Panc1 (cell line): ENCODE results near the gene ZFYVE21. TPM values are rescaled to one million over a fixed set of nuclear protein-coding genes. Genes with fewer than 3 reads are reported as not detected.

Experiments
- ATAC-seq: fragments of 200-7000 bp; cut with Tn5 transposase; 2 replicates; pipeline ENCODE4 v1.9.1; 2020; ENCODE audit warnings: mild to moderate bottlenecking, moderate library complexity
- BruUV-seq: library from RNA; stranded (reverse); fragments of 400-500 nt; replicated peaks from 2 replicates; lab custom pipeline; 2021; lab: Mats Ljungman, UMichigan
- CTCF ChIA-PET: fragments of 300-600 bp; sonication (Branson Sonifier 250); formaldehyde crosslinking; loops from one replicate; lab custom pipeline; 2022; ENCODE audit warnings: antibody characterized with exemption; lab: Charles Lee
- POLR2A ChIA-PET: fragments of 300-600 bp; sonication (Branson Sonifier 250); formaldehyde crosslinking; loops from one replicate; lab custom pipeline; 2022; ENCODE audit warnings: antibody characterized with exemption; lab: Charles Lee
- DNase-seq: peaks from one replicate; pipeline ENCODE4 v3.0.0-alpha.2; 2010; ENCODE audit warnings: low read depth, low spot score
- H3K27ac ChIP-seq: 2 replicates; pipeline ENCODE4 v1.5.1; 2011; ENCODE audit warnings: mild to moderate bottlenecking, low read length, inconsistent platforms
- H3K27me3 ChIP-seq: fragments of 200-500 bp; sonication (Bioruptor generic); 2 replicates; pipeline ENCODE4 v1.6.0; 2014; ENCODE audit warnings: low read length, inconsistent platforms; ENCODE audit not compliant: control insufficient read depth, insufficient read depth
- H3K36me3 ChIP-seq: fragments of 200-500 bp; sonication (Bioruptor generic); 2 replicates; pipeline ENCODE4 v1.5.1; 2014; ENCODE audit warnings: inconsistent platforms, mild to moderate bottlenecking, low read length, moderate library complexity; ENCODE audit not compliant: control insufficient read depth, insufficient read depth
- H3K4me1 ChIP-seq: 2 replicates; pipeline ENCODE4 v1.5.1; 2011; ENCODE audit warnings: inconsistent platforms, mild to moderate bottlenecking, low read length, moderate library complexity; ENCODE audit not compliant: control insufficient read depth, insufficient read depth
- H3K4me3 ChIP-seq, 2 experiments: 2 replicates each; pipeline ENCODE4 v1.5.1; 2011 to 2012; ENCODE audit warnings: low read depth in 2 of 2, low read length in 2 of 2, mild to moderate bottlenecking in 2 of 2, inconsistent platforms in 1 of 2, moderate library complexity in 1 of 2
- H3K9me3 ChIP-seq: fragments of 200-500 bp; sonication (Bioruptor generic); 2 replicates; pipeline ENCODE4 v1.5.1; 2014; ENCODE audit warnings: low read depth, mild to moderate bottlenecking, inconsistent platforms, low read length, moderate library complexity; ENCODE audit not compliant: control insufficient read depth, insufficient read depth
- CTCF ChIP-seq: fragments of 450-650 bp; IDR thresholded peaks from 2 replicates; pipeline ENCODE4 v1.5.1; 2017; ENCODE audit warnings: mild to moderate bottlenecking
- POLR2AphosphoS5 ChIP-seq: IDR thresholded peaks from 2 replicates; pipeline ENCODE4 v1.6.1; 2012; ENCODE audit warnings: mild to moderate bottlenecking, low read depth, low read length, moderate library complexity
- REST ChIP-seq, 2 experiments: IDR thresholded peaks; 2 replicates each; pipeline ENCODE4 v1.6.1; 2011 to 2012; ENCODE audit warnings: low read depth in 2 of 2, control low read depth in 1 of 2, low read length in 1 of 2, mild to moderate bottlenecking in 1 of 2, moderate library complexity in 1 of 2; ENCODE audit not compliant: insufficient read depth in 1 of 2
- SIN3A ChIP-seq: IDR thresholded peaks from 2 replicates; pipeline ENCODE4 v1.6.1; 2012; ENCODE audit warnings: low read depth, mild to moderate bottlenecking, low read length, moderate library complexity, borderline replicate concordance; ENCODE audit not compliant: insufficient read depth
- TCF7L2 ChIP-seq: IDR thresholded peaks from 2 replicates; pipeline ENCODE4 v1.6.1; 2011; ENCODE audit warnings: mild to moderate bottlenecking, low read depth, low read length, inconsistent platforms
- in situ Hi-C: cut with HindIII; loops from 2 replicates; pipeline ENCODE4 v1.10.0; 2016; ENCODE audit warnings: low sequenced_read_pairs, low pct_unique_long_range_greater_than_20kb
- intact Hi-C: fragments of 100-400 bp; cut with micrococcal nuclease; formaldehyde crosslinking; loops from one replicate; pipeline ENCODE4 v1.10.0; 2022; ENCODE audit not compliant: unreplicated experiment
- total RNA-seq: library from RNA; stranded (reverse); gene quantifications from one replicate; pipeline ENCODE4 v1.2.1, GENCODE V29; 2021; ENCODE audit not compliant: unreplicated experiment

Gene ZFYVE21
- total RNA-seq, 1 experiment from 2014 or later = 41.8 TPM

GRCh38 chr14:103707329-103708263, 8.0 kb upstream of the ZFYVE21 start:
- ATAC-seq = no peak
- no peak overlapping the region for H3K27ac ChIP-seq
- no peak for TF ChIP-seq TCF7L2
- TF ChIP-seq REST (IDR thresholded peaks at IDR 0.05; ENCODE audit: insufficient read depth in 1 of 2, low read depth in 2 of 2, low read length in 1 of 2) = no peak
- TF ChIP-seq CTCF = no peak
- no peak for TF ChIP-seq SIN3A
- TF ChIP-seq POLR2AphosphoS5 = no peak
- no peak overlapping the region for H3K4me3 ChIP-seq
- no peaks in the 10 kb centered on the region for H3K9me3 ChIP-seq
- in situ Hi-C loops (no loop called here), intact Hi-C loops (no loop called here)
- no peaks in the 10 kb centered on the region for H3K27me3 ChIP-seq
- H3K36me3 ChIP-seq = no peaks in the 10 kb centered on the region
- H3K4me1 ChIP-seq = no peaks in the 10 kb centered on the region
- ChIA-PET POLR2A (no interaction called here), CTCF (no interaction called here)
- no TSS peak for BruUV-seq
- DNase-seq = no peak

GRCh38 chr14:103708750-103709187, 6.8 kb upstream of the ZFYVE21 start:
- H3K4me1 ChIP-seq = no peaks in the 10 kb centered on the region
- DNase-seq (no peak), ATAC-seq (no peak)
- H3K9me3 ChIP-seq = no peaks in the 10 kb centered on the region
- H3K27ac ChIP-seq = no peak overlapping the region
- in situ Hi-C loops = no loop called here
- intact Hi-C loops = no loop called here
- POLR2A ChIA-PET = no interaction called here
- CTCF ChIA-PET = no interaction called here
- BruUV-seq = no TSS peak
- no peaks in the 10 kb centered on the region for H3K36me3 ChIP-seq
- TF ChIP-seq REST (IDR thresholded peaks at IDR 0.05; ENCODE audit: insufficient read depth in 1 of 2, low read depth in 2 of 2, low read length in 1 of 2) (no peak), TCF7L2 (no peak), CTCF (no peak), POLR2AphosphoS5 (no peak), SIN3A (no peak)
- H3K27me3 ChIP-seq = no peaks in the 10 kb centered on the region
- no peak overlapping the region for H3K4me3 ChIP-seq
